NCI-H774 (cell line): ENCODE data around the gene CHI3L1.
"Not testable (repeated sequence)": the region's sequence is repeated elsewhere in the genome, so short reads cannot be mapped to it uniquely, and the experiment has no call there.

Experiments
- DNase-seq: peaks from one replicate; lab custom pipeline; 2025; lab: John Stamatoyannopoulos, UW

CHI3L1 gene

DNA sequence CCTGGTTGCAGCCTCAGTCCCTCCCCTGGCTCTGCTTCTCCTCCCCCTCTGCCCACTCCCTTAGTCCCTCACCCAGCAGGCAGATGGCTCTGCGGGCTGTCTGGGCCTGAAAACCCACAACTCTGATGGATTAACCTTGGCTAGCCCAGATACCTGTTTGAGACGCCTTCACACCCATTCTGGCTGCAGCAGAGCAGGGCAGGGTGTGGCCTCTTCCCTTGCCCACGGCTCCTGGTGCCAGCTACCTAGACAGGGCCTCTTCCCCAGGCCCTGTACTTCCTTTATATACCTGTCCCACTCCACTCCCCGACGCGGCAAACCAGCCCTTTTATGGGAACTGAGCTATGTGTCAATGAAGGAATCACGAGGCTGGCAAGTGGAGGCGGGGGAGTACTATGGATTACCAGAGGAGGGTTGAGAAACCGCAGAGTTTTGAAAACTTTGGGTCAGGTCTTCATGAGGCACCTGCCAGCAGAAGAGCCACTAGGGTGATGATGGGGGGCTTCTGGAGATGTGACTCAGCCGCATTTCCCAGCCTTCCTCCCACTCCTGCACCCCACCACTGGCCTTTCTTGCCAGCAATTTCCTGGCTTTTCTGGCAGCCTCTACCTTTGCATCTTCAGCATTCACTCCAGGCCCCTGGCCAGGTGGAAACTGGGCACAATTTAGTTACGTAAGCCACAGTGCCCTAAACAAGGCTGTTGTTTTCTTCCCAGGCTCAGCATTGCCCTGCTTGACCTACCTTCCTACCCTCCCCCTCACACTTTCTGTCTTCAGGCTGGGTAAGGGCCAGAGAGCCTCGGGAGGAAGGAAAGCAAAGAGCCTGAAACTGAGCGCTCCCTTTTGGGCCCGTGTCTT lies at the start of gene CHI3L1:
Gene CHI3L1, minus strand, starts transcription at position 259 of the 858 bp plus-strand sequence. Its CDS starts 81 bp downstream, at position 178.
- DNase-seq, result no peak

GRCh38 chr1:203234901-203235300 lies 48.4 kb upstream of the CHI3L1 start:
- not testable (repeated sequence) for DNase-seq

DNA sequence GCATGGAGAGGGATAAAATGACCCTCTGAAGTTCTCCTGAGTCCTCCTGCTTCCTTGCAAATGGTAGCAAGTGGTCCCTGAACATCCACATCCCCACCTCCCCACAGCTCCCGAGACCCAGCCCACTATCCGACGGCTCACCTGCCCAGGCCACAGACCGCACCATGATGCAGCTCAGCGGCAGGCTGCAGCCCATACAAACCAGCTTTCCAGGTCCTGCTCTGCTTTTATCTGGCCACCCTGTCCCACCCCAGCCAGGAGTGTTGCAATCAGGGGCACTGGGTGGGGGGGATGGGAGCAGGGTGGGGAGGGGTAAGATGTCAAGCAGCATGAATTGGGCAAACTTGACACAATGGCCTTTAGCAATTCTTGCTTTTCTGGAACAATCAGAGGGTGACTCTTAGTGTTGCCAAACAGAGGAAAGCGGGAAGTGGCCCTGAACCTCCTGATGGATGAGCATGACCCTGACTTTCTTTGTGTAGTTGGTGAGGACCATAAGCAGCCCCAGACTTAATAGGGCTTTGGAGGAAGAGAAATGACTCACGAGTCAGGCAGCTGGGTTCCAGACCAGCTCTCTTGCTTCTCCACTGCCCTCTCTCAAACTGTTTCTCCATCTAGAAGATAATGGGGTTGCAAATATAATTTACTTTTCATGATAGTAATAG lies 43.1 kb upstream of the CHI3L1 start, which contains the start of gene CHIT1:
Gene CHIT1, minus strand, starts transcription at position 203 of the 665 bp plus-strand sequence. Its CDS starts 37 bp downstream, at position 166.
- no peak for DNase-seq

DNA sequence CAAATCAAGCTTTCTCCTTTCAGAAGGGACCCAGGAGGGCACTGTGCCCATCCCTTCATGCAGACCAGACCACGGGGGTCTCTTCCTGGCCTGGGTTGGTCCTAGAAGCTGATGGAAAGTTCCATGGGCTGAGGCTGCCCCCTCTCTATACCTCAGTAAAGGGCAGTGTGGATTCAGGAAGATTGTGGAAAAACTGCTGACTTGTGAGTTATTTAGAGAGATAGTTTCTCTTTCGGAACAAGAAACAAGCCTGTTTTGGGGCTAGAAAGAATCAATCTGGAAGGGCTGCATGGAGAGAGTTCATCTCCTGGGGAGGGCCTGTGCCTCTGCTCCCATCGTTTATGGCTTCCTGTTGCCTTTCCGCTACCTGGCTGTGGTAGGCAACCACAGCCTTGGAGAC lies 42.2 kb upstream of the CHI3L1 start:
- DNase-seq, result no peak

GRCh38 chr1:203227371-203228083 lies 41.0 kb upstream of the CHI3L1 start:
- DNase-seq, result no peak

DNA sequence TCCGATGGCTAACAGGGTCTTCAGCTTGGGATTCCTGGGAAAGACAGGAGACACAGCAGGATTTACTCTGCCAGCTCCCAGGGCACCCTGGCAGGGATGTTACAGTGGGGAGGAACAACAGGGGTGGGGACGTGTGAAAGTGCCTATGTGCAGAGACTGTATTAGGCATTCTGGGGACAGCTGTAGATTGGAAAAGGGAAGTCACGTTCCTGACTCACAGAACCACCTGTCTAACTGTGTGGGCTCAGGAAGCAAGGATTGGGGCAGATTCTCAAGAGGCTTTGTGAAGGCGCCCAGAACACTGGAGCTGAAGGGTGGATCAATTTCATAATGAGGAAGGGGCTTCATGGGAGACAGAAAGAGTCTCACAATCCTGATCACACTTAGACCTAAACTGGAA lies 38.6 kb upstream of the CHI3L1 start:
- DNase-seq, result no peak

DNA sequence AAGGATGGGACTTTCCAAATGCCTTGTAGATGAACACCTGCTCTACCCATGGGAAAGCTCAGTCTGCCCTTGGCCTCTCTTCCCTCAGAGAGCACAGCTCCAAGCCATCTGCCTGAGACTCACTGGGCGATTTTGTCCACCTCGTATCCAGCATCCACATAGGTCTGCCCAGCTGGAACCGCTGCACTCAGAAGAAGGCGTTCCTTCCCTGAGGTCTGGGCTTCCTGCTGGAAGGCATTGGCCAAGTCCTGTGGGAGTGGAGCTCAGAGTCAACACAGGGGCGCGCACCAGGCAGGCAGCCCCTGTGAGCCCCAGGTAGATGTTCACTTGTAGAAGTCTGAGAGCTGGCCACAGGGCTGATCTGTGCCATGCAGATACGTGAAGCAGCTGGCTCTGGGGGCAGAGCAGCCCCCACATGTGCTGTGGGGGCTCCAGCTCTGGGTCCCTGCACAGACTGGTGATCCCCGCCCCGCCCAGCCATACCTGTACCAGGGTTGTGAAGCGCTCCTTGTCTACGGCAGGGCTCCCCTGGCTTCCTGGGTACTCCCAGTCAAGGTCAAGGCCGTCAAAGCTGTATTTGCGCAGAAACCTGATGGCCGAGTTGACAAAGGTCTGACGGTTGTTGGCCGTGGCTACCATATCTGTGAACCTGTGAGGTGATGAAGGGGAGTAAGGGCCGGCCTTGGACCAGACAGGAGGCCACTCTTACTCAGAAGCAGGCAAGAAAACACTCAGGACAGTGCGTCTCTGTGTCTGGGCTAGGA lies 36.7 kb upstream of the CHI3L1 start:
- DNase-seq, result no peak

GRCh38 chr1:203219934-203220333 lies 33.4 kb upstream of the CHI3L1 start:
- no peak for DNase-seq

GRCh38 chr1:203219171-203219570 lies 32.7 kb upstream of the CHI3L1 start:
- no peak for DNase-seq

GRCh38 chr1:203217668-203218067 lies 31.2 kb upstream of the CHI3L1 start:
- no peak for DNase-seq

DNA sequence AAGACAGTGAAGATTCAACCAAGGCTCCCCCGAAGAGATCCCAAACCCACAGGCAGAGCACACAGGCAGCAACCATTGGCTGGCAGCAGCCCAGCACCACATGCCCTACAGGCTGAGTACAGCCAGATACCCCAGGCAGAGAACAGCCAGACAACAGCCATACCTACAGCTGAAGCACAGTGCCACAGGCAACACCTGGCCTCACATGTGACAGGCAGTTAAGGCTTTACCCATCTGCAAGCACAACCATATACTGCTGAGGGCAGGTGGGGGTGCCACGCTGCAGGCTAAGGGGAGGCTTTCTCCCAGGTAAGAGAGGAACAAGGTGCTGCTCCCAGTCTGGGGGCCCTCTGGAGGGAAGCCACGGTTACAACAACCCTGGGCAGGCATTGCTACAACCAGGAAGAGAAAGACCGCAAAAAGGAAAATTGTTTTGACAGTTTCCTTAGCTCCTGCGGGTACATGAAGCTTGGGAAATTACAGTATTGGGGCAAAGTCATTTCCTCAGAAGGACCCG lies 30.7 kb upstream of the CHI3L1 start:
- no peak for DNase-seq

DNA sequence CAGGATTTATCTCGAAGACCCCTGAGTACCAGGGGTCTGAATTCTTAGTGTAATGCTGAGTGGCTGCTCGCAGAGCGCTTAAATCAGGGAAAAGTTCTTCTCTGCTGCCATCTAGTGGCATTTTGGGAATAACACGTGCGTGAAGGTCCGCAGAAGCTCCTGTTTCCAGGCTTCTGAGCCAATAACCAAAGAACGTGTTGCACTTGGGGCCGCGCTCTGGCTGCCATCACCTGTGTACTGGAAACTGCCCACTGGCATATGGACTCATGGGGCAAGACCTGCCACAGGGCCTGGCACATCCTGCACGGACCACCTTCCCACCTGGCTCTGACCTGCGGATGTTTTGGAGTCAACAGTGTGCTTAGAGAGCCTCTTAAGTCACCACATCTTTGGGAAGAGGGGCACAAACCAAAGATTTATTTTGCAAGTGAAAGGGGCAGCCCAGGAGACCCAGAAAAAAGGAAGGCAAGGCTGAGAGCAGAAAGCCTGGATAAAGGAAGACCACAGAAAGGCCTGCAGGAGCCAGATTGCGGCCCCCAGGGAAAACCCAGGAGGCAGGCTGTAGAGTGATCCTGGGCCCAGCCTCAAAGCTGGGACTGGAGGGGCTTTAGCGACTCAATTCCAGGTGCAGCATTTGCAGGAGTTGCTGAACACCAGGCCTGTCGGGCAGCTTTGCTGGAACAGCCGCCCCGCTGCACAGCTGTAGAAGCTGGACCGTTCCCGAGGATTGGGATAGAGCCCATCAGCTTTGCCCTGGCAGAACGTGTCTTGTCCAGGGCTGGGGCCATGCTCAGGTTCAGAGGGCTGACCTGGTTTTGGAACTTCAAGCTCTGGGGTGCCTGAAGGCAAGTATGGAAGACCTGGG lies 30.0 kb upstream of the CHI3L1 start:
- DNase-seq, result peak; percentile 20

DNA sequence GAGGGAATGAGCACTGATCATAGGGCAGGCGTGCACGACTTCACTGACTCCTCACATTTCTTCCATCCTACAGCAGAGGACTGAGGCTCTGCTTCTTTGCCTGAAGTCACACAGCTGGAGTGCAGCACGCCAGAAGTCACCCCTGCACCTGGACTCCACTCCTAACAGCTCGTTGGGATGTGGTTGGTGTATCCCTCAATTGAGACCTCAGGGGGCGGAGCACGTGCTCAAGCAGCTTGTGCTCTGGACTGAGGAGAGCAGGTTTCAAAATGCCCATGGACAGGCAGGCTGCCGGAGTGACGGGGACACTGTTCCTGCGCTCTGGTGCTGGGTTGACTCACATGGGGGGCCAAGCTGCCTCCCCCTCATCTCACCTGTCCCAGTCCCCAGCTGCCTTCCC lies 29.1 kb upstream of the CHI3L1 start:
- no peak for DNase-seq

DNA sequence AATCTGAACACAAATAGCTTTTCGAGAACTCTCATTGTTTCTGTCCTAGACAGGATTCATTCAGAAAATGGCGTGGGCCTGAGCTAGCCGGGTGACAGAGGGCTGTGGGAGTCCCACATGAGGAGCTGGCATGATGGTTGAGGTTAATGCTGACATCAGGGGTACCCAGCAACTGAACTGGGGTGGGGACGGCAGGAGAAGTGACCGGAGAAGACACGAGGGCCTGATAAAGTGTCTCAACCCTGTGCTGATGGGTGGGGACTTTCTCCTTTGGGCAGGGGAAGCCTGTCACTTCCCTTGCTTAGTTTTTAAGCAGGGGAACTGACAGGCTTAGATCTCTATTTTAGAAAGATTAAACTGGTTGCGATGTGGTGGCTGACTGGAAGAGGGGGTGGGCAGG lies 28.4 kb upstream of the CHI3L1 start:
- no peak for DNase-seq

GRCh38 chr1:203213126-203213525 lies 26.6 kb upstream of the CHI3L1 start:
- DNase-seq, result no peak

DNA sequence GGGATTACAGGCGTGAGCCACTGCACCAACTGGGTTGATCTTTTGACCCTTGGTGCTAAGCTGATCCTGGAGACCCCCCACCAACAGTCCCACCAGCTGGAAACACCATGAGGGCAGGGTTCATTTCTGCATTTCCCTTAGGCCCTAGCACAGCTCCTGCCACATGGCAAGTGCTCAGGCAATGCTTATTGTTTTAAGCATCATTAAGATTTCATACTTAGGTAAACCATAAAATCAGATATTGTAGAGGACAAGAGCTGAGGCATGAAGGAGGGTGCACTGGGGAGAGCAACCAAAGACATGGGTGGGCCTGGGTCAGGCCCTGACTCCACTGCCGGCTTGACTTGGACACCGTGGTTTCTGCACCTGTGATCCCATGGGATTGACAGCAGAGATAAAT lies 25.3 kb upstream of the CHI3L1 start:
- no peak for DNase-seq

GRCh38 chr1:203210988-203211387 lies 24.5 kb upstream of the CHI3L1 start:
- no peak for DNase-seq

- no peak for DNase-seq
Observed at GRCh38 chr1:203210350-203210749, 23.8 kb upstream of the CHI3L1 start.

- DNase-seq, result no peak
Observed at GRCh38 chr1:203208181-203208580, 21.7 kb upstream of the CHI3L1 start.

DNA sequence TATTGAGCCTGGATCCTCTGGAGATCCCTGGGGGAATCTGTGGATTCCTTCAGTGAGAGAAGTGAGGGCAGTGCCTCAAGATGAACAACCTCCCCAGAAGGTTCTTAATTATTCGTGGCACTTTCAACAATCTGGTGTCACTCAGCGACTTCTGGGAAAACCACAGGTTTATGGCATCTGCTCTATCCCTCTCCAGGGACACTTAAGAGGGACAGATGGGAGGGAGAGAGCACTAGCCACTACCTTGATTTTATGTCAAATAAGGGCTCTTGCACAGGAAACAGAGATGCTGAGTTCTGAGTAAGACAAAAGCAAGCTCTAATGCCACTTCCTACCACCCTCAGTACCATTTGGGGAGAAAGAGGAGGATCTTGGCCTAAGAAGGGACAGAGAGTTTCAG lies 21.2 kb upstream of the CHI3L1 start:
- DNase-seq, result no peak
